UCSD-AML1 (cell line): ENCODE results near the gene MGAM2.

ENCODE experiments used
- DNase-seq: peaks from one replicate; lab custom pipeline; 2025; ENCODE audit not compliant: unreplicated experiment; lab: John Stamatoyannopoulos, UW

MGAM2 gene

DNA sequence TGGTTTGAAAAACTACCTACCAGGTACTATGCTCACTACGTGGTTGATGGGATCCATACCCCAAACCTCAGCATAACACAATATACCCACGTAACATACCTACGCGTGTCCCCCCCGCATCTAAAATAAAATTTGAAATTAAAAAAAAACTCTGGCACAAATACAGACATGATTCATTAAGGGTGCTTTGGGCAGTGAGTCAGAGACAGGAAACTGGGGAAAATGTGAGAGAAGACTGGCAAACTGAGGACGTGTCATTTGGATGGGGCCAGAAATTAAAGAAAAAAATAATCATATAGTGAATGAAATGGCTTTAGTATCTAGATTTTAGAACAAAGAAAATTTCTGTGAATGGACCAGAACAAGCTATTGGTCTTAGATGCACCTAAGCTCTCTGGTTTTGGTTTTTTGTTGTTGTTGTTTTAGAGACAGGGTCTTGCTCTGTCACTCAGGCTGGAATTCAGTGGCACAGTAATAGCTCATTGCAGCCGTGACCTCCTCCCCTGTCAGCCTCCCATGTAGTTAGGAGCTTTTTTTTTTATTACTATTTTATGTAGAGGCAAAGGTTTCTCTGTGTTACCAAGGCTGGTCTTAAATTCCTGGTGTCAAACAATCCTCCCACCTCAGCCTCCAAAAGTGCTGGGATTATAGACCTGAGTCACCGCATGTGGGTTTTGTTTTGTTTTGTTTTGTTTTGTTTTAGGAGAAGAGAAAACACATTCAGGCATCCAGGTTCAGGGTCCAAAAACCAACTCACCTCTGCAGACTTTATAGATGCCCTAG, 152.3 kb downstream of the MGAM2 start:
- no peak for DNase-seq
